ENCODE measurements around the gene UCK1.

DNA sequence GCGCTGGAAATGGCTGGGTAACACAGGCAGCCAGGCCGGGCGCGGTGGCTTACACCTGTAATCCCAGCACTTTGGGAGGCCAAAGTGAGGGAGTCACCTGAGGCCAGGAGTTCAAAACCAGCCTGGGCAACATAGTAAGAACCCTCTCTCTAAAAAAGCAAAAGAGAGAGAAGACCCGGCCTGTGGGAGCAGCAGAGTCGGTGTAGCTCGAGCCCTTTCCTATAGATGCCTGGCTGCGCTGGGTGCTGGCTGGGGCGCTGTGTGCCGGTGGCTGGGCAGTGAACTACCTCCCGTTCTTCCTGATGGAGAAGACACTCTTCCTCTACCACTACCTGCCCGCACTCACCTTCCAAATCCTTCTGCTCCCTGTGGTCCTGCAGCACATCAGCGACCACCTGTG is 9.2 kb downstream of the UCK1 start:
- no peak for TF ChIP-seq CTCF (IDR thresholded peaks at IDR 0.05; ENCODE audit: low read depth, low read length)
- TF ChIP-seq POLR2A (IDR thresholded peaks at IDR 0.05; ENCODE audit: extremely low read depth, insufficient read length), result no peak
- TF ChIP-seq MAX (IDR thresholded peaks at IDR 0.05; ENCODE audit: low read depth, low read length), result no peak
